T-cell (primary cell): ENCODE measurements around the gene NUDT6. TPM values are rescaled to one million over a fixed set of nuclear protein-coding genes. Genes with fewer than 3 reads are reported as not detected.

Experiments
- ATAC-seq, 4 experiments: fragments of 200-7000 bp in 3 of 4; fragments of 150-1000 bp in 1 of 4; cut with Tn5 transposase; replicated peaks in 1 of 4; 1 replicate in 3 of 4; 2 replicates in 1 of 4; pipeline ENCODE4 v1.10.0; 2021; ENCODE audit warnings: moderate library complexity in 3 of 4, mild to moderate bottlenecking in 2 of 4, moderate number of reproducible peaks in 1 of 4
- CTCF ChIA-PET, 2 donors: fragments of 300-600 bp; sonication (Branson Sonifier 250); formaldehyde crosslinking; loops; one replicate each; lab custom pipeline; 2022; ENCODE audit warnings: antibody characterized with exemption in 2 of 2; lab: Charles Lee
- POLR2A ChIA-PET, 2 donors: fragments of 300-600 bp; sonication (Branson Sonifier 250); formaldehyde crosslinking; loops; one replicate each; lab custom pipeline; 2022; ENCODE audit warnings: antibody characterized with exemption in 2 of 2; lab: Charles Lee
- DNase-seq, 35 experiments: peaks; one replicate each; pipeline versions ENCODE4 v3.0.0 to v3.0.0-alpha.2; 2013 to 2023
- H3K27ac ChIP-seq: one replicate; pipeline ENCODE4 v1.5.1; 2013; ENCODE audit warnings: low read length
- H3K27me3 ChIP-seq, 2 experiments: replicated peaks in 1 of 2; 1 replicate in 1 of 2; 2 replicates in 1 of 2; pipeline versions ENCODE4 v1.6.1 to v1.7.0; 2013; ENCODE audit warnings: low read length in 1 of 2, mixed read lengths in 1 of 2; ENCODE audit not compliant: control insufficient read depth in 2 of 2, insufficient read depth in 2 of 2; ENCODE audit errors: extremely low read depth in 1 of 2
- H3K36me3 ChIP-seq, 2 donors: 1 replicate in 1 of 2; 2 replicates in 1 of 2; pipeline versions ENCODE4 v1.6.1 to v1.7.0; 2013; ENCODE audit warnings: low read length in 1 of 2; ENCODE audit not compliant: control insufficient read depth in 2 of 2, insufficient read depth in 1 of 2; ENCODE audit errors: extremely low read depth in 1 of 2
- H3K4me1 ChIP-seq, 2 experiments: 1 replicate in 1 of 2; 2 replicates in 1 of 2; pipeline versions ENCODE4 v1.6.1 to v1.7.0; 2013; ENCODE audit warnings: low read length in 2 of 2, mixed read lengths in 1 of 2; ENCODE audit not compliant: insufficient read depth in 2 of 2, control insufficient read depth in 1 of 2; ENCODE audit errors: extremely low read depth in 1 of 2
- H3K4me3 ChIP-seq, 2 donors: 1 replicate in 1 of 2; 2 replicates in 1 of 2; pipeline versions ENCODE4 v1.5.1 to v1.7.0; 2013; ENCODE audit warnings: mild to moderate bottlenecking in 2 of 2, low read length in 1 of 2, moderate library complexity in 1 of 2; ENCODE audit not compliant: control insufficient read depth in 1 of 2; ENCODE audit errors: extremely low read depth in 1 of 2
- H3K9me3 ChIP-seq: 2 replicates; pipeline ENCODE4 v1.7.0; 2013
- H3K27ac Mint-ChIP-seq, 2 donors: one replicate each; pipeline ENCODE4 v1.8.0; 2020 to 2021; ENCODE audit warnings: mild to moderate bottlenecking in 2 of 2, mixed read lengths in 2 of 2
- H3K27me3 Mint-ChIP-seq, 2 donors: one replicate each; pipeline ENCODE4 v1.8.0; 2021 to 2022; ENCODE audit warnings: mixed read lengths in 2 of 2
- H3K36me3 Mint-ChIP-seq: one replicate; pipeline ENCODE4 v1.8.0; 2021; ENCODE audit warnings: mixed read lengths
- H3K4me1 Mint-ChIP-seq, 3 donors: one replicate each; pipeline ENCODE4 v1.8.0; 2020 to 2022; ENCODE audit warnings: mixed read lengths in 3 of 3, mild to moderate bottlenecking in 1 of 3
- H3K4me3 Mint-ChIP-seq, 3 donors: one replicate each; pipeline ENCODE4 v1.8.0; 2020 to 2022; ENCODE audit warnings: mild to moderate bottlenecking in 3 of 3, mixed read lengths in 3 of 3, moderate library complexity in 3 of 3
- H3K9me3 Mint-ChIP-seq, 3 donors: one replicate each; pipeline ENCODE4 v1.8.0; 2020 to 2022; ENCODE audit warnings: mixed read lengths in 3 of 3
- WGBS: methylation state at CpG from one replicate; pipeline ENCODE4 v1.1.5; 2013; ENCODE audit warnings: missing lambda C conversion rate; ENCODE audit not compliant: insufficient coverage; 5-methylcytosine and 5-hydroxymethylcytosine counted together
- total RNA-seq, 35 experiments: library from RNA in 6 of 35; stranded (reverse) in 6 of 35; fragments of 120-200 nt in 1 of 35; gene quantifications; one replicate each; pipeline versions ENCODE4 v1.2.1 to v1.2.4 and lab custom pipeline; 2013 to 2026

The NUDT6 gene
- total RNA-seq, 5 donors from 2014 or later (not counting 1 experiment from before 2014, with no cell fraction given): 1.3 to 4.4 (median 2.3) TPM

DNA sequence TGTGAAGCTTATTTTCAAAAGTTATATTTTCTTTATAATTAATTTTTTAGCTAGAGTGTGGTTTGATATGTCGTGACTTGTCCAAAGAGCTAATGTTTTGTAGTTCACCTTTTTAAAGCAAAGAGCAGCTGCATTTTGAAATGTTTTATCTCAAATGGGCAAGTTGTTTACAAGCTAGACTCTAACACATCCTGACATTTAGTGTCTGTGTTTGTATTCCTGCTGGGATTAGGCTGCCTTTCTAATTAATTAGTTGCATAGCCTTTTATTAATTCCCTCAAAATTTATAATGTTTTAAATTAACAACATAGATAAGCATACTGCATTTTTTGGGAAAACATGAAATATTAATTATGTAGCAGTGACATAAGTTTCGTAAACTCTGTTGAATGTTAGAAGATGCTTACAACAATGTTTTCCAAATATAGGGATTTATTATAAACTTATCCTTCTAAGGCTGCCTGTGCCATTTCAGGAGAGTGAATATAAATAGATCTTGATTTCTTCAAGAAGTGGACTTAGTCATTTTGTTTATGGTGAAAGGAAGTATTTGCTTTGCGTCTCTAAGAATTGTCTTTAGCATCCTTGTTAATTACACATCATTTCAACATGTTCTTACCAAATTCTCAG lies 37.7 kb upstream of the NUDT6 start:
- no peaks in the 10 kb centered on the region for H3K27me3 ChIP-seq
- no peak for ATAC-seq
- ChIA-PET CTCF (no interaction called here), POLR2A (interaction anchor here in 1 of 2 donors (0.5 kb wide), 1 partner anchor 438 kb away, joined by 12 read pairs; no protein-coding TSS in a partner anchor)
- H3K27ac ChIP-seq: no peak overlapping the region
- no peaks in the 10 kb centered on the region for H3K9me3 Mint-ChIP-seq
- DNase-seq: no peak
- no peaks in the 10 kb centered on the region for H3K27me3 Mint-ChIP-seq
- H3K4me1 ChIP-seq: no peaks in the 10 kb centered on the region
- no peak overlapping the region for H3K27ac Mint-ChIP-seq
- H3K4me3 Mint-ChIP-seq: no peak overlapping the region
- H3K36me3 Mint-ChIP-seq: peaks cover 44% of the 10 kb centered on the region
- H3K4me3 ChIP-seq: no peak overlapping the region
- H3K9me3 ChIP-seq: no peaks in the 10 kb centered on the region
- no CpG with 5 or more reads among the region's 3 CpGs for WGBS
- H3K4me1 Mint-ChIP-seq: peaks cover 2 to 6% (median 3%) of the 10 kb centered on the region in 3 donors
- peaks cover 0 to 10% of the 10 kb centered on the region in 2 donors for H3K36me3 ChIP-seq

DNA sequence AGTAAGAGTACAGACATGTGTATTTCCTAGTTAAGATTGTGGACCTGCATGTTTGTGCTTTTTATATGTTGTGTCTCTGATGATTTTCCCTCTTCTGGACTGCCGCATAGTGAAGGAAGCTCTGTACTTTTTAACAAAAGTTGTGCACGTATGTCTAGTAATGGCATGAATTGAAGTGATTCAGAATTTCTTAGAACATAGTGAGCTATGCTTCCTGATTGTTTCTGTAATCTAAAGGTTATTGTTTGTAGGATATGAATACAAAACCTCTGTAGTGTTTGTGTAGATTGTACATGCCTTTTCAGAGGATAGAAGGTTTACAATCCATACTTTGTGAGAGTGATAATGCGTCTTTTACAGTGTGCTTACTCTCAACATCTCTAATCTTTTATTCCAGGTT lies 37.0 kb upstream of the NUDT6 start:
- Mint-ChIP-seq H3K4me3 (no peak overlapping the region), H3K4me1 (peaks cover 2 to 6% (median 3%) of the 10 kb centered on the region in 3 donors), H3K36me3 (peaks cover 48% of the 10 kb centered on the region), H3K27ac (no peak overlapping the region), H3K9me3 (no peaks in the 10 kb centered on the region), H3K27me3 (no peaks in the 10 kb centered on the region)
- H3K4me1 ChIP-seq: no peaks in the 10 kb centered on the region
- no peak overlapping the region for H3K27ac ChIP-seq
- H3K27me3 ChIP-seq: no peaks in the 10 kb centered on the region
- POLR2A ChIA-PET: no interaction called here
- H3K4me3 ChIP-seq: no peak overlapping the region
- H3K36me3 ChIP-seq: peaks cover 0 to 10% of the 10 kb centered on the region in 2 donors
- CTCF ChIA-PET: no interaction called here
- no CpG with 5 or more reads among the region's 3 CpGs for WGBS
- no peaks in the 10 kb centered on the region for H3K9me3 ChIP-seq
- no peak for DNase-seq
- no peak for ATAC-seq

DNA sequence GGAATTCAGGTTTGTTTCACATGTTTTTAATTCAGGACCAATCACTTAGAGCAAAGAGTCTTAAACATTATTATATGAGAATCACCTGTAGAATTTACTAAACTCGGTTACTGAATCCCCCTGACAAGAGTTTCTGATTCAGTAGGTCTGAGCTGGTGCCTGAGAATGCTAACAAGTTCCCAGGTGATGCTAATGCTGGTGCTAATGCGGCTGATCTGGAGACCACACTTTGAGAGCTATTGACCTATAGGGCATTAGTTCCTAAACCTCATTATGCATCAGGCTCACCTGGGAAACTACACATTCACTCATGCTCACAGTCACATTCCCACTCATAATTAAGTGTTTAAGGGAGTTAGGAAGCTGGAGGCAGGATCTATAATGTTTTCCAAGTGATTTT lies 36.1 kb upstream of the NUDT6 start:
- Histone ChIP-seq H3K27me3 (no peaks in the 10 kb centered on the region), H3K4me3 (no peak overlapping the region), H3K4me1 (no peaks in the 10 kb centered on the region), H3K36me3 (peaks cover 1 to 13% of the 10 kb centered on the region in 2 donors), H3K9me3 (no peaks in the 10 kb centered on the region), H3K27ac (no peak overlapping the region)
- H3K4me3 Mint-ChIP-seq: no peak overlapping the region
- 86% methylated on average over 1 of the region's 2 CpGs for WGBS
- ChIA-PET POLR2A (interaction anchor here in 1 of 2 donors (0.7 kb wide), 1 partner anchor 1500 kb away, joined by 3 read pairs; no protein-coding TSS in a partner anchor), CTCF (no interaction called here)
- H3K9me3 Mint-ChIP-seq: no peaks in the 10 kb centered on the region
- H3K27ac Mint-ChIP-seq: no peak overlapping the region
- H3K4me1 Mint-ChIP-seq: peaks cover 2 to 6% (median 3%) of the 10 kb centered on the region in 3 donors
- H3K36me3 Mint-ChIP-seq: peaks cover 54% of the 10 kb centered on the region
- ATAC-seq (no peak), DNase-seq (no peak)
- no peaks in the 10 kb centered on the region for H3K27me3 Mint-ChIP-seq

DNA sequence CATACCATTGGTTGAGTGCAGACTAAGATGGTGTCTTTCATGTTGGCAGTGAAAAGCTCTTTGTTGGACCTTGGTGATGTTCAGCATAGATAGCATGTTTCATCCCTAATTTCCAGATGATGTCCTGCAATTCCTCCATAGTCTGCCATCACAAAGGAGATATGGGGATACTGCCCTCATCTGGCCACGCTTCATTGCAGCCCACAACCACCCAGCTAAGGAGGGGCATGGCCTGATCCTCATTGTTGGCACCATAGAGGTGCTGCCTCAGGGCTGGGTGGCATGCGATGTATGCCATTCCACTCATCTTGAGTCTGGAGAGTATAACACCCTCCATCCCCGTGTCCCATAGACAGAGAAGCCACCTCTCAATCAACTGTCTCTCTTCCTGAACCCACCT lies 31.5 kb upstream of the NUDT6 start:
- ATAC-seq: no peak
- DNase-seq: no peak
- H3K36me3 ChIP-seq: peaks cover 5 to 53% of the 10 kb centered on the region in 2 donors
- no peaks in the 10 kb centered on the region for H3K4me1 ChIP-seq
- H3K27ac ChIP-seq: no peak overlapping the region
- no peaks in the 10 kb centered on the region for H3K9me3 ChIP-seq
- Mint-ChIP-seq H3K4me1 (peaks cover 0 to 6% (median 0%) of the 10 kb centered on the region in 3 donors), H3K4me3 (no peak overlapping the region), H3K27me3 (no peaks in the 10 kb centered on the region), H3K27ac (no peak overlapping the region), H3K9me3 (no peaks in the 10 kb centered on the region), H3K36me3 (peaks cover 71% of the 10 kb centered on the region)
- no peaks in the 10 kb centered on the region for H3K27me3 ChIP-seq
- POLR2A ChIA-PET: no interaction called here
- H3K4me3 ChIP-seq: no peak overlapping the region
- WGBS: 100% methylated on average over 1 of the region's 3 CpGs
- CTCF ChIA-PET: no interaction called here

DNA sequence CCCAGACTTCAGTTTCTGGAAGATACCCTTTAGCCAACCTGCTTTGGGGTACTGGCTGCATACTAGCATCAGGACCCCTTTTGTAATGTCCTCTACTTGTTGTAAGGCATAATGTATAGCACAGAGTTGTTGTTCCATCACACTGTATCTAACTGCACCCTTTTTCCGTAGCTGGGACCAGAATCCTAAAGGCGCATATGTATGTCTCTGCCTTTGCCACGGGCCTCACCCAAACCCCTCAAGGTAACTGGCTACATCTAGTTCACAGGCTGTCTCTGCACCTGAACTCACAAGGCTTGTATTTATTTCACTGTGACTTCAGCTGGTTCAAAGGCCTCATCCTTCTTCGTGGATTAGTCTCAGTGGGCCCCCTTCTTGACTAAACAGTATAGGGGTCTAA lies 29.6 kb upstream of the NUDT6 start:
- Mint-ChIP-seq H3K4me3 (no peak overlapping the region), H3K4me1 (no peaks in the 10 kb centered on the region), H3K36me3 (peaks cover 79% of the 10 kb centered on the region), H3K27me3 (no peaks in the 10 kb centered on the region), H3K27ac (no peak overlapping the region), H3K9me3 (no peaks in the 10 kb centered on the region)
- DNase-seq (no peak), ATAC-seq (no peak)
- ChIA-PET POLR2A (no interaction called here), CTCF (interaction anchor here in 1 of 2 donors (1.0 kb wide), 1 partner anchor 21 kb away, joined by 3 read pairs; no protein-coding TSS in a partner anchor)
- 100% methylated on average over 4 of the region's 4 CpGs for WGBS
- Histone ChIP-seq H3K4me1 (no peaks in the 10 kb centered on the region), H3K36me3 (peaks cover 5 to 60% of the 10 kb centered on the region in 2 donors), H3K27ac (no peak overlapping the region), H3K27me3 (no peaks in the 10 kb centered on the region), H3K4me3 (no peak overlapping the region), H3K9me3 (no peaks in the 10 kb centered on the region)

- H3K9me3 ChIP-seq: no peaks in the 10 kb centered on the region
- peaks cover 72% of the 10 kb centered on the region for H3K36me3 Mint-ChIP-seq
- no peak overlapping the region for H3K27ac ChIP-seq
- DNase-seq: no peak
- peaks cover 0 to 15% (median 8%) of the 10 kb centered on the region in 3 donors for H3K4me1 Mint-ChIP-seq
- ATAC-seq: no peak
- H3K4me3 ChIP-seq: no peak overlapping the region
- peaks cover 5 to 54% of the 10 kb centered on the region in 2 donors for H3K36me3 ChIP-seq
- no peak overlapping the region for H3K27ac Mint-ChIP-seq
- H3K4me3 Mint-ChIP-seq: no peak overlapping the region
- CTCF ChIA-PET: no interaction called here
- H3K4me1 ChIP-seq: no peaks in the 10 kb centered on the region
- H3K9me3 Mint-ChIP-seq: no peaks in the 10 kb centered on the region
- H3K27me3 ChIP-seq: no peaks in the 10 kb centered on the region
- WGBS: 83% methylated on average over 1 of the region's 4 CpGs
- POLR2A ChIA-PET: no interaction called here
- H3K27me3 Mint-ChIP-seq: no peaks in the 10 kb centered on the region
These were observed 26.3 kb upstream of the NUDT6 start for GRCh38 chr4:122948671-122949070.
